H9 (cell line): Measurements from ENCODE around the gene WDR77. TPM values are rescaled to one million over a fixed set of nuclear protein-coding genes. Genes with fewer than 3 reads are reported as not detected.

Experiments
- DNase-seq: peaks from one replicate; pipeline ENCODE4 v3.0.0-alpha.2; 2017
- H2AFZ ChIP-seq: one replicate; pipeline ENCODE4 v1.6.1; 2013; ENCODE audit warnings: mild to moderate bottlenecking, low read length, control low read depth, moderate library complexity
- H2AK5ac ChIP-seq: 2 replicates; pipeline ENCODE4 v1.6.1; 2013; ENCODE audit warnings: low read length, control low read depth, mixed read lengths; ENCODE audit not compliant: insufficient read length
- H2BK120ac ChIP-seq: one replicate; pipeline ENCODE4 v1.6.1; 2013; ENCODE audit warnings: low read depth, mild to moderate bottlenecking, low read length, control low read depth, inconsistent platforms; ENCODE audit not compliant: poor library complexity, severe bottlenecking
- H2BK12ac ChIP-seq: 2 replicates; pipeline ENCODE4 v1.6.1; 2013; ENCODE audit warnings: low read length, control low read depth, mixed read lengths, low read depth; ENCODE audit not compliant: insufficient read length
- H2BK15ac ChIP-seq: 2 replicates; pipeline ENCODE4 v1.6.1; 2013; ENCODE audit warnings: low read depth, low read length, control low read depth
- H2BK20ac ChIP-seq: one replicate; pipeline ENCODE4 v1.6.1; 2013; ENCODE audit warnings: low read depth, mild to moderate bottlenecking, low read length, control low read depth, inconsistent platforms; ENCODE audit not compliant: poor library complexity, severe bottlenecking
- H2BK5ac ChIP-seq: 2 replicates; pipeline ENCODE4 v1.6.1; 2013; ENCODE audit warnings: low read length, control low read depth, mixed read lengths; ENCODE audit not compliant: insufficient read length
- H3K14ac ChIP-seq: 2 replicates; pipeline ENCODE4 v1.6.1; 2013; ENCODE audit warnings: low read length, control low read depth; ENCODE audit not compliant: insufficient read depth
- H3K18ac ChIP-seq: 2 replicates; pipeline ENCODE4 v1.6.1; 2013; ENCODE audit warnings: low read depth, mild to moderate bottlenecking, mixed read lengths, low read length, control low read depth; ENCODE audit not compliant: insufficient read length
- H3K23ac ChIP-seq: 2 replicates; pipeline ENCODE4 v1.6.1; 2013; ENCODE audit warnings: low read length, control low read depth, mixed read lengths, low read depth; ENCODE audit not compliant: insufficient read length
- H3K23me2 ChIP-seq: 2 replicates; pipeline ENCODE4 v1.6.1; 2013; ENCODE audit warnings: low read depth, mild to moderate bottlenecking, mixed read lengths, low read length, control low read depth; ENCODE audit not compliant: insufficient read length, poor library complexity, severe bottlenecking
- H3K27ac ChIP-seq: 2 replicates; pipeline ENCODE4 v1.5.1; 2013; ENCODE audit warnings: low read length, control low read depth, mixed read lengths, low read depth; ENCODE audit not compliant: insufficient read length
- H3K27me3 ChIP-seq: 2 replicates; pipeline ENCODE4 v1.6.1; 2013; ENCODE audit warnings: low read length, control low read depth, inconsistent platforms; ENCODE audit not compliant: insufficient read depth
- H3K4ac ChIP-seq: 2 replicates; pipeline ENCODE4 v1.6.1; 2013; ENCODE audit warnings: low read depth, mild to moderate bottlenecking, control low read depth, inconsistent platforms, low read length, moderate library complexity
- H3K4me1 ChIP-seq: 2 replicates; pipeline ENCODE4 v1.6.1; 2013; ENCODE audit warnings: low read length, control low read depth, inconsistent platforms; ENCODE audit not compliant: insufficient read depth
- H3K4me2 ChIP-seq: 2 replicates; pipeline ENCODE4 v1.6.1; 2013; ENCODE audit warnings: low read length, control low read depth, mixed read lengths; ENCODE audit not compliant: insufficient read length, insufficient read depth
- H3K56ac ChIP-seq: 2 replicates; pipeline ENCODE4 v1.6.1; 2013; ENCODE audit warnings: low read depth, mild to moderate bottlenecking, mixed read lengths, low read length, control low read depth; ENCODE audit not compliant: insufficient read length
- H3K79me1 ChIP-seq: 2 replicates; pipeline ENCODE4 v1.6.1; 2013; ENCODE audit warnings: low read depth, mild to moderate bottlenecking, moderate library complexity, low read length, control low read depth, inconsistent platforms; ENCODE audit not compliant: insufficient read depth, poor library complexity, severe bottlenecking
- H3K79me2 ChIP-seq: 2 replicates; pipeline ENCODE4 v1.6.1; 2013; ENCODE audit warnings: low read length, control low read depth, inconsistent platforms; ENCODE audit not compliant: insufficient read depth
- H3K9ac ChIP-seq: 2 replicates; pipeline ENCODE4 v1.6.1; 2013; ENCODE audit warnings: low read length, control low read depth, mixed read lengths; ENCODE audit not compliant: insufficient read length; ENCODE audit errors: extremely low read depth
- H3K9me3 ChIP-seq: one replicate; pipeline ENCODE4 v1.6.1; 2013; ENCODE audit warnings: low read depth, low read length, inconsistent platforms; ENCODE audit not compliant: control insufficient read depth
- H3T11ph ChIP-seq: one replicate; pipeline ENCODE4 v1.6.1; 2013; ENCODE audit warnings: mild to moderate bottlenecking, low read length, control low read depth, inconsistent platforms
- H4K20me1 ChIP-seq: one replicate; pipeline ENCODE4 v1.6.1; 2013; ENCODE audit not compliant: control insufficient read depth, insufficient read length, insufficient read depth
- H4K5ac ChIP-seq: 2 replicates; pipeline ENCODE4 v1.6.1; 2013; ENCODE audit warnings: low read depth, mild to moderate bottlenecking, mixed read lengths, low read length, control low read depth; ENCODE audit not compliant: insufficient read length
- H4K8ac ChIP-seq: replicated peaks from 2 replicates; pipeline ENCODE4 v1.6.1; 2013; ENCODE audit warnings: low read length, control low read depth, mixed read lengths, low read depth; ENCODE audit not compliant: insufficient read length
- H4K91ac ChIP-seq: 2 replicates; pipeline ENCODE4 v1.6.1; 2013; ENCODE audit warnings: low read depth, mild to moderate bottlenecking, moderate library complexity, mixed read lengths, low read length, control low read depth; ENCODE audit not compliant: insufficient read length
- H3K27ac Mint-ChIP-seq, 3 experiments: 2 replicates in 2 of 3; 3 replicates in 1 of 3; pipeline ENCODE4 v1.8.0; 2020 to 2021; ENCODE audit warnings: mixed read lengths in 3 of 3, mild to moderate bottlenecking in 1 of 3, moderate library complexity in 1 of 3
- H3K27me3 Mint-ChIP-seq: 2 replicates; pipeline ENCODE4 v1.8.0; 2021; ENCODE audit warnings: low read depth, mild to moderate bottlenecking, moderate library complexity, mixed read lengths
- H3K36me3 Mint-ChIP-seq, 3 experiments: 2 replicates in 2 of 3; 3 replicates in 1 of 3; pipeline ENCODE4 v1.8.0; 2020 to 2021; ENCODE audit warnings: low read depth in 3 of 3, mixed read lengths in 3 of 3; ENCODE audit not compliant: insufficient read depth in 1 of 3
- H3K4me1 Mint-ChIP-seq, 2 experiments: 2 replicates each; pipeline ENCODE4 v1.8.0; 2020; ENCODE audit warnings: mixed read lengths in 2 of 2
- H3K4me3 Mint-ChIP-seq, 2 experiments: 2 replicates in 1 of 2; 3 replicates in 1 of 2; pipeline ENCODE4 v1.8.0; 2020 to 2021; ENCODE audit warnings: mild to moderate bottlenecking in 2 of 2, mixed read lengths in 2 of 2, moderate library complexity in 1 of 2
- H3K9me3 Mint-ChIP-seq, 2 experiments: 2 replicates in 1 of 2; 3 replicates in 1 of 2; pipeline ENCODE4 v1.8.0; 2020; ENCODE audit warnings: mild to moderate bottlenecking in 2 of 2, mixed read lengths in 2 of 2, moderate library complexity in 1 of 2
- WGBS: extraction: QIAGEN DNeasy Blood & Tissue Kit; methylation state at CpG from one replicate; pipeline ENCODE4 v1.1.7; 2013; ENCODE audit warnings: missing lambda C conversion rate, low lambda C conversion rate, mixed read lengths; ENCODE audit not compliant: insufficient read length; ENCODE audit errors: extremely low coverage; 5-methylcytosine and 5-hydroxymethylcytosine counted together
- total RNA-seq: library from RNA; stranded (reverse); gene quantifications from 2 replicates; pipeline ENCODE4 v1.2.1, GENCODE V29; 2021
- TF ChIP-seq, protein P1 (sequence below): fragments of 200-600 bp; sonication (generic); conservative IDR thresholded peaks from 3 replicates; pipeline ENCODE4 v1.8.0; 2021; ENCODE audit warnings: antibody characterized with exemption, mild to moderate bottlenecking

WDR77 gene
- total RNA-seq, 1 experiment from 2014 or later, result 70.9 TPM

DNA sequence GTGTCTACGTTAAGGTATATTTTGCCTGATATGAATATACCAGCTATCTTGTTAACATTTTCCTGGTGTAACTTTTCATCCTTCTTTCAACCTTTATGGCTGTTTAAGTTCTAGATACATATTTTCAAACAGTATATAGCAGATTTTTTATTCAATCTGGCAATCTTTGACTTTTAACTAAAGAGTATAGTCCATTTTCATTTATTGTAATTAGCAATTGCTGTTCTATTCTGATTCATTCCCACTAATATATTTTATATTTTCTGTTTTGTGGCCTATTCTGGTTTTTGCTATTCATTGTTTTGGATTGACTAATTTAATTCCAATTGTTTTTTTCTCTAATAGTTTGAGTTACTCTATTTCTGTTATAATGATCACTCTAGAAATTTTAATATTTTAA lies 17.4 kb upstream of the WDR77 start:
- H3K4me1 ChIP-seq, result no peaks in the 10 kb centered on the region
- Mint-ChIP-seq H3K36me3 (peaks cover 0 to 7% (median 5%) of the 10 kb centered on the region in 3 experiments; a peak in 3 of 7 replicates), H3K4me3 (no peak overlapping the region), H3K27me3 (no peaks in the 10 kb centered on the region), H3K27ac (no peak overlapping the region), H3K9me3 (no peaks in the 10 kb centered on the region), H3K4me1 (no peaks in the 10 kb centered on the region)
- H3K23me2 ChIP-seq, result no peaks in the 10 kb centered on the region
- no peaks in the 10 kb centered on the region for H3K27me3 ChIP-seq
- no peak overlapping the region for H2BK12ac ChIP-seq
- H4K91ac ChIP-seq, result no peak overlapping the region
- no peak overlapping the region for H3K27ac ChIP-seq
- no peak overlapping the region for H3K18ac ChIP-seq
- no peaks in the 10 kb centered on the region for H3K79me2 ChIP-seq
- no peak overlapping the region for H2AFZ ChIP-seq
- no peak overlapping the region for H3T11ph ChIP-seq
- no peaks in the 10 kb centered on the region for H3K9me3 ChIP-seq
- DNase-seq, result no peak
- no peaks in the 10 kb centered on the region for H4K20me1 ChIP-seq
- H3K4me2 ChIP-seq, result no peak overlapping the region
- WGBS, result no CpG with 5 or more reads among the region's 1 CpG
- H3K14ac ChIP-seq, result no peak overlapping the region
- H2BK15ac ChIP-seq, result no peak overlapping the region
- no peak overlapping the region for H2BK20ac ChIP-seq
- no peak overlapping the region for H4K5ac ChIP-seq
- no peak overlapping the region for H2BK5ac ChIP-seq
- no peaks in the 10 kb centered on the region for H3K79me1 ChIP-seq
- no peak overlapping the region for H3K23ac ChIP-seq
- H3K56ac ChIP-seq, result no peak overlapping the region
- TF ChIP-seq, protein P1, sequence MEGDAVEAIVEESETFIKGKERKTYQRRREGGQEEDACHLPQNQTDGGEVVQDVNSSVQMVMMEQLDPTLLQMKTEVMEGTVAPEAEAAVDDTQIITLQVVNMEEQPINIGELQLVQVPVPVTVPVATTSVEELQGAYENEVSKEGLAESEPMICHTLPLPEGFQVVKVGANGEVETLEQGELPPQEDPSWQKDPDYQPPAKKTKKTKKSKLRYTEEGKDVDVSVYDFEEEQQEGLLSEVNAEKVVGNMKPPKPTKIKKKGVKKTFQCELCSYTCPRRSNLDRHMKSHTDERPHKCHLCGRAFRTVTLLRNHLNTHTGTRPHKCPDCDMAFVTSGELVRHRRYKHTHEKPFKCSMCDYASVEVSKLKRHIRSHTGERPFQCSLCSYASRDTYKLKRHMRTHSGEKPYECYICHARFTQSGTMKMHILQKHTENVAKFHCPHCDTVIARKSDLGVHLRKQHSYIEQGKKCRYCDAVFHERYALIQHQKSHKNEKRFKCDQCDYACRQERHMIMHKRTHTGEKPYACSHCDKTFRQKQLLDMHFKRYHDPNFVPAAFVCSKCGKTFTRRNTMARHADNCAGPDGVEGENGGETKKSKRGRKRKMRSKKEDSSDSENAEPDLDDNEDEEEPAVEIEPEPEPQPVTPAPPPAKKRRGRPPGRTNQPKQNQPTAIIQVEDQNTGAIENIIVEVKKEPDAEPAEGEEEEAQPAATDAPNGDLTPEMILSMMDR, result no peak
- H2AK5ac ChIP-seq, result no peak overlapping the region
- no peak overlapping the region for H2BK120ac ChIP-seq
- H3K9ac ChIP-seq, result no peak overlapping the region
- H4K8ac ChIP-seq, result no peak overlapping the region
- no peak overlapping the region for H3K4ac ChIP-seq
